IPS DF 6.9 (cell line): ENCODE results near the gene BLMH.
A peak's percentile ranks its signal among the peaks of the same experiment; 100 is the strongest.

Source experiments
- DNase-seq: peaks from one replicate; pipeline ENCODE4 v3.0.0-alpha.2; 2013; ENCODE audit warnings: low read depth, low spot score
- H3K27ac ChIP-seq: one replicate; pipeline ENCODE4 v1.5.1; 2013; ENCODE audit warnings: low read length, control low read depth
- H3K27me3 ChIP-seq: 2 replicates; pipeline ENCODE4 v1.6.1; 2013; ENCODE audit warnings: mild to moderate bottlenecking, low read length; ENCODE audit not compliant: control insufficient read depth, insufficient read depth
- H3K36me3 ChIP-seq: 2 replicates; pipeline ENCODE4 v1.6.1; 2013; ENCODE audit warnings: low read length; ENCODE audit not compliant: control insufficient read depth, insufficient read depth
- H3K4me1 ChIP-seq: 2 replicates; pipeline ENCODE4 v1.6.1; 2013; ENCODE audit warnings: low read length; ENCODE audit not compliant: control insufficient read depth, insufficient read depth
- H3K4me3 ChIP-seq: 2 replicates; pipeline ENCODE4 v1.5.1; 2013; ENCODE audit warnings: mild to moderate bottlenecking, low read length
- H3K9me3 ChIP-seq: 2 replicates; pipeline ENCODE4 v1.6.1; 2013; ENCODE audit warnings: low read length, inconsistent platforms; ENCODE audit not compliant: control insufficient read depth, insufficient read depth
- WGBS: extraction: QIAGEN DNeasy Blood & Tissue Kit; methylation state at CpG from one replicate; pipeline ENCODE4 v1.1.7; 2013; ENCODE audit warnings: mixed read lengths, missing lambda C conversion rate; ENCODE audit not compliant: insufficient read length, insufficient coverage; 5-methylcytosine and 5-hydroxymethylcytosine counted together

The BLMH gene

GRCh38 chr17:30238387-30239088, 53.2 kb downstream of the BLMH start:
- H3K4me1 ChIP-seq, result peaks cover 6% of the 10 kb centered on the region; the same call in 1 of the 2 replicates
- no peak overlapping the region for H3K27ac ChIP-seq
- no peaks in the 10 kb centered on the region for H3K36me3 ChIP-seq
- WGBS, result no CpG with 5 or more reads among the region's 27 CpGs
- H3K4me3 ChIP-seq, result peak overlapping the region; percentile 2; the same call in 1 of the 2 replicates
- H3K27me3 ChIP-seq, result peaks cover 43% of the 10 kb centered on the region
- no peaks in the 10 kb centered on the region for H3K9me3 ChIP-seq
- no peak for DNase-seq

DNA sequence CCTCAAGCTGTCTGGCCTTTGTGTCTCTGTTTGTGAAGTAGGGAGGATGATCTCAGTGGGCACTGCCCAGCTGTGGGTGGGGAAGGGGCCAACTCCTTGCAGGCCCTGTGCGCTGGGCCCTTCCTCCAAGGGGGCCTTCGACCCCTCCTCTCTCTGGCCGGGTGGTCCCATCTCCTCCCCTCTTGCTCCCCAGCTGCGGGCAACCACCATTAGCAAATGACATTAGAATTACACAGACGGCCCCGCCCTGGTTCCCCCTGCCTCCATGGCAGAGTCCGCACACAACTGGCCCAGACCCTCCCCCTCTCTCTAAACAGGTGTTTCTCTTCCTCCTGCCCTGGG, 53.8 kb downstream of the BLMH start:
- peaks cover 6% of the 10 kb centered on the region; the same call in 1 of the 2 replicates for H3K4me1 ChIP-seq
- DNase-seq, result no peak
- no peak overlapping the region for H3K27ac ChIP-seq
- WGBS, result no CpG with 5 or more reads among the region's 7 CpGs
- peaks cover 46% of the 10 kb centered on the region for H3K27me3 ChIP-seq
- peak overlapping the region; percentile 2; the same call in 1 of the 2 replicates for H3K4me3 ChIP-seq
- no peaks in the 10 kb centered on the region for H3K9me3 ChIP-seq
- H3K36me3 ChIP-seq, result no peaks in the 10 kb centered on the region

- H3K4me3 ChIP-seq, result no peak overlapping the region; the same call in 1 of the 2 replicates
- WGBS, result no CpG with 5 or more reads among the region's 21 CpGs
- no peak overlapping the region for H3K27ac ChIP-seq
- DNase-seq, result no peak
- no peaks in the 10 kb centered on the region for H3K9me3 ChIP-seq
- H3K36me3 ChIP-seq, result no peaks in the 10 kb centered on the region
- peaks cover 6% of the 10 kb centered on the region; the same call in 1 of the 2 replicates for H3K4me1 ChIP-seq
- peaks cover 46% of the 10 kb centered on the region for H3K27me3 ChIP-seq
Observed at GRCh38 chr17:30237296-30238002, 54.3 kb downstream of the BLMH start.

DNA sequence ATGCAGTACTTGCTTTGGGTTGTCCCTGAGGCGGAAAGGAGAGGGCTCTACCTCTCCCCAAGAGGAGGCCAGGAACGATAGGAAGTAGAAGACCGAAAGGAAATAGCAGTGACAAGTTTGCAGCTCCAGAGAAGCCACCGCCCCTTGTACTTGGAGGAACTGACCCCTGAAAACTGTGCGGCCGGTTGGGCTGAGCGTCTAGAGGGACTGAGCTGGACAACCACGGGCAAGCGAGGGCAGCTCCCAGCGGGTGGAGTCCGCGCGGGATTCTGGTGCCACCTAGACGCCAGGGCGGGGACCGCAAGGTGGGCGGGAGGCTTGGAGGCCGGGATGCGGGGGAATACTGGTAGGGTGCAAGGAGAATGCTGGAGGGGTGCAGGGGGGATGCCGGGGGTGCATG, 55.0 kb downstream of the BLMH start:
- peaks cover 46% of the 10 kb centered on the region for H3K27me3 ChIP-seq
- no CpG with 5 or more reads among the region's 20 CpGs for WGBS
- H3K4me1 ChIP-seq, result peaks cover 6% of the 10 kb centered on the region; the same call in 1 of the 2 replicates
- no peak overlapping the region for H3K27ac ChIP-seq
- no peak for DNase-seq
- no peaks in the 10 kb centered on the region for H3K36me3 ChIP-seq
- no peak overlapping the region for H3K4me3 ChIP-seq
- H3K9me3 ChIP-seq, result no peaks in the 10 kb centered on the region

GRCh38 chr17:30236297-30236624, 55.5 kb downstream of the BLMH start:
- DNase-seq, result no peak
- Histone ChIP-seq H3K4me3 (no peak overlapping the region), H3K4me1 (peaks cover 6% of the 10 kb centered on the region; the same call in 1 of the 2 replicates), H3K27ac (no peak overlapping the region), H3K27me3 (peaks cover 46% of the 10 kb centered on the region), H3K36me3 (no peaks in the 10 kb centered on the region), H3K9me3 (no peaks in the 10 kb centered on the region)
- no CpG with 5 or more reads among the region's 10 CpGs for WGBS

DNA sequence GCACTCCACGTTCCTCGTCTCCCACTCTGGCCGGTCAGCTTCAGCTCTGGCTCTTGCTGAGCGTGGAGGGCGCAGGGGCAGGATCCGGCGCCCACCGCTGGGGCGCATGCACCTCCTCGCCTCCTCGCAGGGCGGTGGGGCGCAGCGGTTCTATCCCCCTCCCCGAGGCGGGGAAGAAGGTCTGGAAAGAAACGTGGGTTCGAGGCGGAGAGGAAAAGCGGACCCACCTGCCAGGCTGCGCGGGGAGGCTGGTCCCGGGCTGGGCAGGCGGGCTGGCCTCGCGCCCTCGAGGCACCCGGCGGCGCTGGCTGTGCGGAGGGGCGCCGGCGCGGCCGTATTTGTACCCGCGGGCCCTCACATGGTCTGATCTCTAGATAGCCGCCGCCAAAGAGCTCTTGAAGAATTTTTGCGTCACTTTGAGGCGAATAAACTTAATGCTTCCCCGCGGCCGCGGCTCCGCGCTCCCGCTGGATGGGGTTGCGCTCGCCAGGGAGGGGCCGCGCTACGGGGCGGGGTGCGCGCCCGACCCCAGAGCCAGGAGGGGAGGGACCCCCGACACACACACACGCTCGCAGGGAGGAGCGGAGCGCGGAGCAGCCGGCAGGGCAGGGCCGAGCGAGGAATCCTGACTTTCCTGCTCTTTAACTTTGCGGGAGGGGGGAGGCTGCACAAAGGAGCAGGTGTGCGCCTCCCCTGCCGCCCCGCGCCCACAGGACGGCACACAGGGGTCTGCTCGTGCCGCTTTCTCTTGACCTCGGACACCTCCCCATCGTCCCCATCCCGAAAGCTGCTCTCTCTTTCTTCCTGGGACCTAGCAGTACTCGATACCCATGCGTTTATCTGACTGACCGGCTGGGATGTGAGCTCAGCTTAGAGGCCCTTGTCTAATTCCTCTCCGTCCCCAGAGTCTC, 56.1 kb downstream of the BLMH start, which contains the start of gene SLC6A4:
TSS of gene SLC6A4 (minus strand) at position 312 of the 911 bp plus-strand sequence. CDS start 13,739 bp downstream, outside the sequence.
- DNase-seq, result no peak
- Histone ChIP-seq H3K4me1 (peaks cover 6% of the 10 kb centered on the region; the same call in 1 of the 2 replicates), H3K36me3 (no peaks in the 10 kb centered on the region), H3K27ac (no peak within 1 kb of the TSS), H3K4me3 (peak within 1 kb of the TSS; percentile 42; the same call in 1 of the 2 replicates), H3K27me3 (peaks cover 46% of the 10 kb centered on the region), H3K9me3 (no peaks in the 10 kb centered on the region)
- no CpG with 5 or more reads among the region's 82 CpGs for WGBS

DNA sequence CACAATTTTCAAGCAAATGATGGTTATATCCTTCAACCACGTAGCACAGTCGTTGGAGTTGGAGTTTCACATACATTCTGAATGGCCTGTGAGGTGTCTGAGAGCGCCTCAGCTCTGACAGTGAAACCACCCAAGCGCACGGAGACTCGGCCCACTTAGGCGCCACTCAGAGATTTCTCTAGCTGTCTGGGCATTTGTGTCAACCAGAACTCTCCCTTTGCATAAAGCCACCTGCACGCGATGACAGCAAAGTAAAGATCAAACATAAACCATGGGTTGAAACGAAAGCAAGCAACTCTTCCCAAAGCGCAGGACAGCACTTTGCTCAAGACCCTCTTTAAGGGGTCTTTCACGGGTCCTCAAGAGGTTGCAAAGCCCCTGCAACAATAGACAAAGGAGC, 56.8 kb downstream of the BLMH start:
- no CpG with 5 or more reads among the region's 12 CpGs for WGBS
- H3K4me3 ChIP-seq, result no peak overlapping the region
- no peak for DNase-seq

DNA sequence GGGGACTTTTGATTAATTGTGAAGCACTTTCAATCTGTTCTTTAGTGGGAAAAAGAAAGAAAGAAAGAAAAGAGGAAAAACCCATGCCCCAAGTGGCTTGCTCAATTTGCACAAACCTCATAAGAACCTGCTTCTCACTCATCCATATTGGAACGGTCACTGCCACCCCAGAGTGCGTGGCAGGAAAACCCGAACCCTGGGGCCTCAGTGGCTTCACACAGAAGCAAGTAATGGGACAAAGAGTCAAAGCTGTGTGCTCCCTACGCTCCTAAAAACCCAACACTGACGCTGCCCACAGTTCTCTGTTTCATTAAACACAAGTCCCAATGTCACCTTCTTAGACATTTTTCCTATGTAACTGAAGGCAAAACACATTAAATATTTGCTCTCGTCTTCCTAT, 57.4 kb downstream of the BLMH start:
- peaks cover 46% of the 10 kb centered on the region for H3K27me3 ChIP-seq
- DNase-seq, result no peak
- H3K9me3 ChIP-seq, result no peaks in the 10 kb centered on the region
- H3K4me1 ChIP-seq, result peaks cover 6% of the 10 kb centered on the region; the same call in 1 of the 2 replicates
- H3K36me3 ChIP-seq, result no peaks in the 10 kb centered on the region
- H3K4me3 ChIP-seq, result no peak overlapping the region
- H3K27ac ChIP-seq, result no peak overlapping the region
- no CpG with 5 or more reads among the region's 6 CpGs for WGBS

More for the DNA sequence above, 56.8 kb downstream of the BLMH start:
- Histone ChIP-seq H3K27me3 (peaks cover 46% of the 10 kb centered on the region), H3K27ac (no peak overlapping the region), H3K36me3 (no peaks in the 10 kb centered on the region), H3K4me1 (peaks cover 6% of the 10 kb centered on the region; the same call in 1 of the 2 replicates), H3K9me3 (no peaks in the 10 kb centered on the region)

GRCh38 chr17:30232824-30233427, 58.8 kb downstream of the BLMH start:
- Histone ChIP-seq H3K4me1 (no peaks in the 10 kb centered on the region; the same call in 1 of the 2 replicates), H3K9me3 (no peaks in the 10 kb centered on the region), H3K4me3 (no peak overlapping the region), H3K27me3 (peaks cover 40% of the 10 kb centered on the region), H3K27ac (no peak overlapping the region), H3K36me3 (no peaks in the 10 kb centered on the region)
- DNase-seq, result no peak
- WGBS, result no CpG with 5 or more reads among the region's 11 CpGs
